Measurements from ENCODE around the gene HOXC9. TPM values are rescaled to one million over a fixed set of nuclear protein-coding genes. Genes with fewer than 3 reads are reported as not detected.

The HOXC9 gene
- total RNA-seq, 1 donor from 2014 or later = not detected

GRCh38 chr12:54051026-54051842, 51.3 kb downstream of the HOXC9 start:
- DNase-seq (ENCODE audit: low read depth in 2 of 2) = no peak

GRCh38 chr12:54051874-54052437, 52.0 kb downstream of the HOXC9 start:
- DNase-seq (ENCODE audit: low read depth in 2 of 2) = no peak

GRCh38 chr12:54052438-54053002, 52.6 kb downstream of the HOXC9 start:
- DNase-seq (ENCODE audit: low read depth in 2 of 2) = no peak

Other genes with a start within 250 kb of the HOXC9 start
- gene CISTR, start 248.2 kb upstream of the HOXC9 start, total RNA-seq = not detected in 2 replicates
- not detected in 2 replicates for gene HOXC13, start 61.3 kb upstream of the HOXC9 start, total RNA-seq
- gene HOXC12, start 45.3 kb upstream of the HOXC9 start, total RNA-seq = not detected in 2 replicates
- not detected in 2 replicates for gene HOXC11, start 27.0 kb upstream of the HOXC9 start, total RNA-seq
- gene HOTAIR, start 25.2 kb upstream of the HOXC9 start, total RNA-seq = not detected in 2 replicates
- not detected in 2 replicates for gene HOXC10, start 15.0 kb upstream of the HOXC9 start, total RNA-seq
- not detected in 2 replicates for gene HOXC8, start 8.8 kb downstream of the HOXC9 start, total RNA-seq
- not detected in 2 replicates for gene HOXC6, start 28.3 kb downstream of the HOXC9 start, total RNA-seq
- not detected in 2 replicates for gene HOXC5, start 32.9 kb downstream of the HOXC9 start, total RNA-seq
- not detected in 2 replicates for gene HOXC4, start 53.7 kb downstream of the HOXC9 start, total RNA-seq
- gene SMUG1, start 188.8 kb downstream of the HOXC9 start, total RNA-seq = 15.7 and 21.2 TPM in 2 replicates